Kidney (tissue), 14 donors: Measurements from ENCODE around the gene ZSCAN5A. TPM values are rescaled to one million over a fixed set of nuclear protein-coding genes. Genes with fewer than 3 reads are reported as not detected.
A peak's percentile ranks its signal among the peaks of the same experiment; 100 is the strongest.

ENCODE experiments used
- DNase-seq, 5 donors: peaks; one replicate each; pipeline ENCODE4 v3.0.0-alpha.2; 2013 to 2020
- FAIRE-seq: peaks from 2 replicates; lab custom pipeline; 2012; peaks lifted over from hg19 to GRCh38; lab: Jason Lieb, UNC
- H3K27ac ChIP-seq, 2 donors: one replicate each; pipeline ENCODE4 v1.7.0; 2013; ENCODE audit warnings: low read depth in 2 of 2, low read length in 2 of 2, inconsistent platforms in 1 of 2
- H3K27me3 ChIP-seq: one replicate; pipeline ENCODE4 v1.7.1; 2013; ENCODE audit warnings: low read length, inconsistent platforms; ENCODE audit not compliant: control insufficient read depth, insufficient read depth
- H3K36me3 ChIP-seq, 3 donors: one replicate each; pipeline versions ENCODE4 v1.7.0 to v1.7.1; 2013; ENCODE audit warnings: low read length in 3 of 3, control low read depth in 1 of 3, inconsistent platforms in 1 of 3; ENCODE audit not compliant: insufficient read depth in 3 of 3, control insufficient read depth in 2 of 3
- H3K4me1 ChIP-seq, 3 donors: one replicate each; pipeline versions ENCODE4 v1.7.0 to v1.7.1; 2013; ENCODE audit warnings: low read length in 3 of 3, inconsistent platforms in 1 of 3, low read depth in 1 of 3; ENCODE audit not compliant: control insufficient read depth in 2 of 3, insufficient read depth in 2 of 3
- H3K4me3 ChIP-seq, 3 donors: one replicate each; pipeline versions ENCODE4 v1.7.0 to v1.8.1; 2013; ENCODE audit warnings: low read length in 3 of 3, control low read depth in 1 of 3, inconsistent platforms in 1 of 3
- H3K9ac ChIP-seq, 3 donors: one replicate each; pipeline versions ENCODE4 v1.7.0 to v1.7.1; 2013; ENCODE audit warnings: low read length in 3 of 3, control low read depth in 1 of 3, inconsistent platforms in 1 of 3
- H3K9me3 ChIP-seq, 3 donors: one replicate each; pipeline versions ENCODE4 v1.7.0 to v1.7.1; 2013; ENCODE audit warnings: low read length in 3 of 3, control low read depth in 1 of 3, inconsistent platforms in 1 of 3; ENCODE audit not compliant: control insufficient read depth in 2 of 3, insufficient read depth in 1 of 3
- intact Hi-C: fragments of 100-400 bp; cut with DNase I; formaldehyde crosslinking; loops from one replicate; pipeline ENCODE4 v1.11.1; 2022
- polyA plus RNA-seq: library from polyadenylated mRNA; stranded (reverse); fragments of 350-450 nt; fragmentation: Illumina TruSeq; extraction: RNeasy Lipid Tissue Mini Kit (QIAGEN cat#74804); gene quantifications from one replicate; pipeline ENCODE4 v1.2.3, GENCODE V29; 2014; ENCODE audit warnings: low read depth, low replicate concordance; ENCODE audit not compliant: insufficient read depth
- total RNA-seq: library from RNA; stranded (reverse); fragmentation: NEBNext Ultra II Directional; extraction: Animal tissue kit (Norgen Biotek cat#: 25700); gene quantifications from one replicate; pipeline ENCODE4 v1.2.1, GENCODE V29; 2021
- TF ChIP-seq, protein P1 (sequence below): IDR thresholded peaks from 3 replicates; pipeline ENCODE4 v1.5.1; 2012; ENCODE audit warnings: mild to moderate bottlenecking, moderate library complexity, borderline replicate concordance; ENCODE audit not compliant: insufficient read depth; ENCODE audit errors: extremely low read depth
- donor health status: control.
- donor health status: control.
- donor health status: control.
- donor health status: control.
- donor health status: control.
- donor health status: DM: yes; HTN: yes; CAD: no.
- donor health status: Normal renal cell carcinoma (clear cell type).

The ZSCAN5A gene
- total and polyA plus RNA-seq, 2 donors from 2014 or later, result 11.9 to 18.1 TPM

DNA sequence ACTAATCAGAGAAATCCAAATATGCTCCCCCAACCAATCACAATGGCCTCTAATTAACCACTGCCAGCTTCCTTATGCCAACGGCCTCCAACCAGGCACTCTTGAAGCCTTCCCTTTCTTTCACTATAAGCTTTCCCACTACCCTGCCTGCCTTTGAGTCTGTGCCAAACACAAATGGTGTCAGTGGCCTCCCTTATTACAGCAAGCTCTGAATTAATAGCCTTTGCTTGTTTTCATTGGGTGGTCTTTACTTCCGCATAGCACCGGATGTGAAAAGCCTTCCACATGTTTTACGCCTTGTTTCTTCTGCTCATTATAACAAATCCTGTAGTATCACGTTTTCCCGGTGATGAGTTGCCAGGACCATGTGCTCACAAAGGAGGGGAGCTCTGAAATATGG lies 43.5 kb downstream of the ZSCAN5A start:
- peak in 1 of 5 donors; percentile 59 for DNase-seq
- TF ChIP-seq, protein P1, sequence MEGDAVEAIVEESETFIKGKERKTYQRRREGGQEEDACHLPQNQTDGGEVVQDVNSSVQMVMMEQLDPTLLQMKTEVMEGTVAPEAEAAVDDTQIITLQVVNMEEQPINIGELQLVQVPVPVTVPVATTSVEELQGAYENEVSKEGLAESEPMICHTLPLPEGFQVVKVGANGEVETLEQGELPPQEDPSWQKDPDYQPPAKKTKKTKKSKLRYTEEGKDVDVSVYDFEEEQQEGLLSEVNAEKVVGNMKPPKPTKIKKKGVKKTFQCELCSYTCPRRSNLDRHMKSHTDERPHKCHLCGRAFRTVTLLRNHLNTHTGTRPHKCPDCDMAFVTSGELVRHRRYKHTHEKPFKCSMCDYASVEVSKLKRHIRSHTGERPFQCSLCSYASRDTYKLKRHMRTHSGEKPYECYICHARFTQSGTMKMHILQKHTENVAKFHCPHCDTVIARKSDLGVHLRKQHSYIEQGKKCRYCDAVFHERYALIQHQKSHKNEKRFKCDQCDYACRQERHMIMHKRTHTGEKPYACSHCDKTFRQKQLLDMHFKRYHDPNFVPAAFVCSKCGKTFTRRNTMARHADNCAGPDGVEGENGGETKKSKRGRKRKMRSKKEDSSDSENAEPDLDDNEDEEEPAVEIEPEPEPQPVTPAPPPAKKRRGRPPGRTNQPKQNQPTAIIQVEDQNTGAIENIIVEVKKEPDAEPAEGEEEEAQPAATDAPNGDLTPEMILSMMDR, result no peak

DNA sequence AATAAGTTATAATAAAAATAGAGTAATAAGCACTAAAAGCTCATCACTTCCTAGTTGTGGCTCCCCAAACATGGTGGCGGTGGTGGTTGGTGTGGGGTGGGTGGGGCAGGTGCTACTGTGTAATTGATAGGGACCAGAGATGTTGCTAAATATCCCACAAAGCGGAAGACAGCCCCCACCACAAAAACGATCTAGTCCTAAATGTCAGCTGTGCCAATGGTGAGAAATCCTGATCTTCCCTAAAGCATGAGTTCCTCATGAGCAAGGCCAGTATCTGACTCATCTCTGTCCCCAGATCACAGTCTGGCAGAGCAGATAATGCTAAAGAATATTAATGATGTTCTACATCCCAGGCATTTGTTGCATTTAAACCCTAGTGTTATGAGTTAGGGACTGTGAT lies 44.0 kb downstream of the ZSCAN5A start:
- no peak overlapping the region for H3K27ac ChIP-seq
- H3K9me3 ChIP-seq, result no peaks in the 10 kb centered on the region
- DNase-seq (no peak), FAIRE-seq (no peak)
- H3K9ac ChIP-seq, result no peak overlapping the region
- H3K4me3 ChIP-seq, result no peak overlapping the region
- TF ChIP-seq, protein P1, result no peak
- no peaks in the 10 kb centered on the region for H3K27me3 ChIP-seq
- no peaks in the 10 kb centered on the region for H3K4me1 ChIP-seq
- H3K36me3 ChIP-seq, result no peaks in the 10 kb centered on the region
- intact Hi-C loops, result no loop called here

More for the DNA sequence above, 43.5 kb downstream of the ZSCAN5A start:
- H3K9ac ChIP-seq, result no peak overlapping the region
- H3K4me1 ChIP-seq, result no peaks in the 10 kb centered on the region
- no peak overlapping the region for H3K27ac ChIP-seq
- no peaks in the 10 kb centered on the region for H3K36me3 ChIP-seq
- no peak for FAIRE-seq
- no peak overlapping the region for H3K4me3 ChIP-seq
- no peaks in the 10 kb centered on the region for H3K9me3 ChIP-seq
- H3K27me3 ChIP-seq, result no peaks in the 10 kb centered on the region
- intact Hi-C loops, result no loop called here

DNA sequence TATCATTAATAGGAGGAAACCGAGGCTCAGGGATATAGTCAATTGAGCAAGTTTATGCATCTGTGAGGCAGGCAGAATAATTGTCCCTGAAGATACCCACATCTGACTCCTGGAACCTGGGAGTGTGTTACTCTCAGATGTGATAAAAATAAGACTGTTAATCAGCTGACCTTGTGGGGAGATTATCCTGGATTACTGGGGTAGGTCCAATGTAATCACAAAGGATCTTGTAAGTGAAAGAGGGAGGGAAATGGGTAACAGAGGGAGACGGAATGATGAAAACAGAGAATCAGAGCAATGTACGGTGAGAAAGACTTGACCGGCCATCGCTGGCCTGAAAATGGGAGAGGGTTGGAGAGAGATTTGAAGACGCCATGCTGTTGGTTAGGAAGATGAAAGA lies 45.3 kb downstream of the ZSCAN5A start:
- no peak overlapping the region for H3K4me3 ChIP-seq
- DNase-seq (no peak), FAIRE-seq (no peak)
- TF ChIP-seq, protein P1, result no peak
- intact Hi-C loops, result no loop called here
- H3K9ac ChIP-seq, result no peak overlapping the region
- H3K36me3 ChIP-seq, result no peaks in the 10 kb centered on the region
- H3K4me1 ChIP-seq, result no peaks in the 10 kb centered on the region
- H3K27me3 ChIP-seq, result no peaks in the 10 kb centered on the region
- H3K9me3 ChIP-seq, result no peaks in the 10 kb centered on the region
- H3K27ac ChIP-seq, result no peak overlapping the region

DNA sequence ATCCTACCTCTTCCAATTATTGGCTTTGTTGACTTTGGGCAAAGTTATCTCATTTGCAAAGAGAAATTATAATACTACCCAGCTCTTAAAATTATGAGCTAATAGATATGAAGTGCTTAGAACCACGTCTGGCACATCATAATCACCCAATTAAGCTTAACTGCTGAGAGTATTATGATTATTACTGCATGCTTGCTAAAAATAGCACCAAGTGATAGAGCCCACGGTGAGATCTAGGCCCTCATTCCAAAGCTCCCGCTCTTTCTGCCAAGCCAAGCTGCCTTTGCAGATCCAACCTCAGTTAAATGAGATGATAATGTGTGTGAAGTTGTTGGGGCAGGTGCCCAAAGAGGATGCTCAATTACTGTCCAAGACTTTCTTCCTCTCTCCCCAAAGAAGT lies 48.6 kb downstream of the ZSCAN5A start:
- no peak for FAIRE-seq
- TF ChIP-seq, protein P1, result no peak
- no peaks in the 10 kb centered on the region for H3K36me3 ChIP-seq
- no peak for DNase-seq
- H3K9me3 ChIP-seq, result no peaks in the 10 kb centered on the region
- intact Hi-C loops, result no loop called here
- no peaks in the 10 kb centered on the region for H3K27me3 ChIP-seq
- H3K9ac ChIP-seq, result no peak overlapping the region
- H3K27ac ChIP-seq, result no peak overlapping the region
- H3K4me1 ChIP-seq, result no peaks in the 10 kb centered on the region
- H3K4me3 ChIP-seq, result no peak overlapping the region
